MCF 10A (cell line): ENCODE measurements around the gene OR11G2. TPM values are rescaled to one million over a fixed set of nuclear protein-coding genes. Genes with fewer than 3 reads are reported as not detected.
A peak's percentile ranks its signal among the peaks of the same experiment; 100 is the strongest.

Experiments used
- Bru-seq: library from RNA; stranded (reverse); fragments of 400-500 nt; gene quantifications from one replicate; lab custom pipeline; 2021; lab: Mats Ljungman, UMichigan
- BruChase-seq, 2 experiments: library from RNA; stranded (reverse); fragments of 400-500 nt; gene quantifications; one replicate each; lab custom pipeline; 2021; lab: Mats Ljungman, UMichigan
- BruUV-seq: library from RNA; stranded (reverse); fragments of 400-500 nt; replicated peaks from 2 replicates; lab custom pipeline; 2021; lab: Mats Ljungman, UMichigan
- CTCF ChIA-PET: fragments of 300-600 bp; sonication (Branson Sonifier 250); formaldehyde crosslinking; extraction: SDS; loops from one replicate; lab custom pipeline; 2021; ENCODE audit warnings: antibody characterized with exemption, inconsistent platforms; lab: Yijun Ruan, JAX
- POLR2A ChIA-PET: fragments of 300-600, 350-650 bp; sonication (Branson Sonifier 250); formaldehyde crosslinking; extraction: SDS; loops from one replicate; lab custom pipeline; 2020; ENCODE audit warnings: antibody characterized with exemption, inconsistent platforms; lab: Yijun Ruan, JAX
- DNase-seq: peaks from one replicate; pipeline ENCODE4 v3.0.0-alpha.2; 2018; ENCODE audit not compliant: unreplicated experiment
- H3K27ac Mint-ChIP-seq: one replicate; pipeline ENCODE4 v1.8.0; 2022; ENCODE audit warnings: mild to moderate bottlenecking, low read depth, mixed read lengths; ENCODE audit not compliant: unreplicated experiment
- H3K27me3 Mint-ChIP-seq: one replicate; pipeline ENCODE4 v1.8.0; 2022; ENCODE audit warnings: mixed read lengths; ENCODE audit not compliant: insufficient read depth, unreplicated experiment
- H3K36me3 Mint-ChIP-seq: one replicate; pipeline ENCODE4 v1.8.0; 2022; ENCODE audit warnings: mild to moderate bottlenecking, moderate library complexity, mixed read lengths; ENCODE audit not compliant: insufficient read depth, unreplicated experiment
- H3K4me1 Mint-ChIP-seq: one replicate; pipeline ENCODE4 v1.8.0; 2022; ENCODE audit warnings: mixed read lengths; ENCODE audit not compliant: insufficient read depth, unreplicated experiment
- H3K4me3 Mint-ChIP-seq: one replicate; pipeline ENCODE4 v1.8.0; 2022; ENCODE audit warnings: mild to moderate bottlenecking, moderate library complexity, mixed read lengths; ENCODE audit not compliant: unreplicated experiment
- H3K9me3 Mint-ChIP-seq: one replicate; pipeline ENCODE4 v1.8.0; 2022; ENCODE audit warnings: mixed read lengths; ENCODE audit not compliant: unreplicated experiment
- CTCF ChIP-seq: fragments of 200-600 bp; IDR thresholded peaks from one replicate; pipeline ENCODE4 v1.8.0; 2022; ENCODE audit warnings: antibody characterized with exemption, mild to moderate bottlenecking; ENCODE audit not compliant: unreplicated experiment
- intact Hi-C: fragments of 100-400 bp; cut with micrococcal nuclease; formaldehyde crosslinking; loops from 2 replicates; pipeline ENCODE4 v1.14.1; 2022
- long read RNA-seq: library from polyadenylated mRNA; stranded (forward); transcript quantifications from one replicate; pipeline ENCODE4 v2.0.0, GENCODE V29; 2022
- total RNA-seq: library from RNA; stranded (reverse); gene quantifications from 2 replicates; pipeline ENCODE4 v1.2.3, GENCODE V29; 2022

The OR11G2 gene
- total RNA-seq (not detected in 2 replicates), Bru-seq, nascent RNA (not detected), BruChase-seq, experiment 1, labeled RNA remaining after a 6-hour chase (not detected), BruChase-seq, experiment 2, labeled RNA remaining after a 2-hour chase (not detected)
- long read RNA-seq = 0 reads

- no peaks in the 10 kb centered on the region for H3K36me3 Mint-ChIP-seq
- no peak within 1 kb of the TSS for H3K4me3 Mint-ChIP-seq
- DNase-seq = no peak
- CTCF ChIA-PET = interaction anchor here (0.8 kb wide), 1 partner anchor 12 kb away, joined by 3 read pairs; no protein-coding TSS in a partner anchor
- intact Hi-C loops = no loop called here
- peaks cover 94% of the 10 kb centered on the region for H3K27me3 Mint-ChIP-seq
- no peak within 1 kb of the TSS for H3K27ac Mint-ChIP-seq
- TF ChIP-seq CTCF = no peak
- POLR2A ChIA-PET = no interaction called here
- H3K9me3 Mint-ChIP-seq = no peaks in the 10 kb centered on the region
- no peaks in the 10 kb centered on the region for H3K4me1 Mint-ChIP-seq
- no TSS peak for BruUV-seq
These were observed at the start of gene OR11G2 for GRCh38 chr14:20190596-20190995. TSS of gene OR11G2 (plus strand) at chr14:20190896. CDS start at chr14:20197438, 6,542 bp downstream.

- intact Hi-C loops = no loop called here
- Mint-ChIP-seq H3K4me1 (no peaks in the 10 kb centered on the region), H3K27me3 (peaks cover 67% of the 10 kb centered on the region), H3K27ac (no peak overlapping the region), H3K4me3 (no peak overlapping the region), H3K36me3 (no peaks in the 10 kb centered on the region), H3K9me3 (no peaks in the 10 kb centered on the region)
- ChIA-PET POLR2A (no interaction called here), CTCF (interaction anchor here (0.7 kb wide), 1 partner anchor 11 kb away, joined by 4 read pairs; no protein-coding TSS in a partner anchor)
- no TSS peak for BruUV-seq
- no peak for TF ChIP-seq CTCF
- peak; percentile 27 for DNase-seq
These were observed 46.8 kb upstream of the OR11G2 start for GRCh38 chr14:20143911-20144310.

- Mint-ChIP-seq H3K27ac (no peak overlapping the region), H3K27me3 (peaks cover 69% of the 10 kb centered on the region), H3K4me3 (no peak overlapping the region), H3K36me3 (no peaks in the 10 kb centered on the region), H3K4me1 (no peaks in the 10 kb centered on the region), H3K9me3 (no peaks in the 10 kb centered on the region)
- ChIA-PET CTCF (no interaction called here), POLR2A (no interaction called here)
- BruUV-seq = no TSS peak
- intact Hi-C loops = no loop called here
- DNase-seq = no peak
- no peak for TF ChIP-seq CTCF
These were observed 45.9 kb upstream of the OR11G2 start for GRCh38 chr14:20144820-20145219.

- ChIA-PET CTCF (no interaction called here), POLR2A (no interaction called here)
- Mint-ChIP-seq H3K4me3 (no peak overlapping the region), H3K36me3 (no peaks in the 10 kb centered on the region), H3K4me1 (no peaks in the 10 kb centered on the region), H3K9me3 (peaks cover 8% of the 10 kb centered on the region), H3K27me3 (peaks cover 68% of the 10 kb centered on the region), H3K27ac (no peak overlapping the region)
- TF ChIP-seq CTCF = no peak
- no peak for DNase-seq
- BruUV-seq = no TSS peak
- intact Hi-C loops = no loop called here
These were observed 26.2 kb upstream of the OR11G2 start for GRCh38 chr14:20164462-20164861.
